Uterus (tissue), 2 donors: ENCODE measurements around the gene PDGFC.

Experiments used
- POLR2A ChIP-seq, 2 donors: fragments of 450-650 bp; IDR thresholded peaks; one replicate each; pipeline ENCODE4 v1.6.1; 2016; ENCODE audit warnings: antibody characterized with exemption in 2 of 2, mild to moderate bottlenecking in 1 of 2, moderate library complexity in 1 of 2
- TF ChIP-seq, protein P1 (sequence below), 4 experiments: fragments of 200-600 bp in 2 of 4; fragments of 450-650 bp in 2 of 4; sonication (generic) in 2 of 4; IDR thresholded peaks; one replicate each; pipeline ENCODE4 v1.5.1; 2016 to 2019; ENCODE audit warnings: antibody characterized with exemption in 4 of 4, mild to moderate bottlenecking in 2 of 4, moderate library complexity in 1 of 4

- TF ChIP-seq, protein P1, sequence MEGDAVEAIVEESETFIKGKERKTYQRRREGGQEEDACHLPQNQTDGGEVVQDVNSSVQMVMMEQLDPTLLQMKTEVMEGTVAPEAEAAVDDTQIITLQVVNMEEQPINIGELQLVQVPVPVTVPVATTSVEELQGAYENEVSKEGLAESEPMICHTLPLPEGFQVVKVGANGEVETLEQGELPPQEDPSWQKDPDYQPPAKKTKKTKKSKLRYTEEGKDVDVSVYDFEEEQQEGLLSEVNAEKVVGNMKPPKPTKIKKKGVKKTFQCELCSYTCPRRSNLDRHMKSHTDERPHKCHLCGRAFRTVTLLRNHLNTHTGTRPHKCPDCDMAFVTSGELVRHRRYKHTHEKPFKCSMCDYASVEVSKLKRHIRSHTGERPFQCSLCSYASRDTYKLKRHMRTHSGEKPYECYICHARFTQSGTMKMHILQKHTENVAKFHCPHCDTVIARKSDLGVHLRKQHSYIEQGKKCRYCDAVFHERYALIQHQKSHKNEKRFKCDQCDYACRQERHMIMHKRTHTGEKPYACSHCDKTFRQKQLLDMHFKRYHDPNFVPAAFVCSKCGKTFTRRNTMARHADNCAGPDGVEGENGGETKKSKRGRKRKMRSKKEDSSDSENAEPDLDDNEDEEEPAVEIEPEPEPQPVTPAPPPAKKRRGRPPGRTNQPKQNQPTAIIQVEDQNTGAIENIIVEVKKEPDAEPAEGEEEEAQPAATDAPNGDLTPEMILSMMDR (IDR thresholded peaks at IDR 0.05) = no peak
- no peak for TF ChIP-seq POLR2A (IDR thresholded peaks at IDR 0.05)
Observed at GRCh38 chr4:156991161-156991560, 19.6 kb upstream of the PDGFC start.
